Activated naive CD4-positive, alpha-beta T cell treated with anti-CD3 and anti-CD28 coated beads, Interleukin-2, amount 10 ng/mL, durations not matched to agents 7 days and 5 days (primary cell): ENCODE results near the gene DGKB.

Experiments used
- CTCF ChIA-PET: fragments of 350-600 bp; sonication (Branson Sonifier 250); formaldehyde crosslinking; loops from one replicate; lab custom pipeline; 2021; ENCODE audit warnings: antibody characterized with exemption; lab: Charles Lee
- DNase-seq: peaks from one replicate; pipeline ENCODE4 v3.0.0-alpha.2; 2020
- H3K27ac Mint-ChIP-seq: one replicate; pipeline ENCODE4 v1.8.0; 2021; ENCODE audit warnings: mild to moderate bottlenecking, moderate library complexity, mixed read lengths
- H3K27me3 Mint-ChIP-seq: one replicate; pipeline ENCODE4 v1.8.0; 2021; ENCODE audit warnings: mild to moderate bottlenecking, mixed read lengths
- H3K36me3 Mint-ChIP-seq: one replicate; pipeline ENCODE4 v1.8.0; 2021; ENCODE audit warnings: mixed read lengths
- H3K4me1 Mint-ChIP-seq: one replicate; pipeline ENCODE4 v1.8.0; 2021; ENCODE audit warnings: mixed read lengths
- H3K4me3 Mint-ChIP-seq: one replicate; pipeline ENCODE4 v1.8.0; 2021; ENCODE audit warnings: mild to moderate bottlenecking, moderate library complexity, mixed read lengths
- H3K9me3 Mint-ChIP-seq: one replicate; pipeline ENCODE4 v1.8.0; 2021; ENCODE audit warnings: mixed read lengths

The DGKB gene

GRCh38 chr7:14745076-14745475 is 157.5 kb downstream of the DGKB start:
- no peaks in the 10 kb centered on the region for H3K27me3 Mint-ChIP-seq
- CTCF ChIA-PET: no interaction called here

GRCh38 chr7:14740606-14741005 is 161.9 kb downstream of the DGKB start:
- no peaks in the 10 kb centered on the region for H3K4me1 Mint-ChIP-seq
- CTCF ChIA-PET: no interaction called here

More at GRCh38 chr7:14745076-14745475, 157.5 kb downstream of the DGKB start:
- H3K4me3 Mint-ChIP-seq: no peak overlapping the region
- peaks cover 14% of the 10 kb centered on the region for H3K9me3 Mint-ChIP-seq
- no peaks in the 10 kb centered on the region for H3K4me1 Mint-ChIP-seq
- no peak for DNase-seq
- no peak overlapping the region for H3K27ac Mint-ChIP-seq
- H3K36me3 Mint-ChIP-seq: no peaks in the 10 kb centered on the region

GRCh38 chr7:14739841-14740185 is 162.7 kb downstream of the DGKB start:
- peaks cover 15% of the 10 kb centered on the region for H3K9me3 Mint-ChIP-seq
- no peak overlapping the region for H3K4me3 Mint-ChIP-seq
- no peaks in the 10 kb centered on the region for H3K4me1 Mint-ChIP-seq
- H3K36me3 Mint-ChIP-seq: no peaks in the 10 kb centered on the region
- H3K27me3 Mint-ChIP-seq: no peaks in the 10 kb centered on the region
- H3K27ac Mint-ChIP-seq: no peak overlapping the region
- CTCF ChIA-PET: no interaction called here
- no peak for DNase-seq

More at GRCh38 chr7:14740606-14741005, 161.9 kb downstream of the DGKB start:
- Mint-ChIP-seq H3K27ac (no peak overlapping the region), H3K36me3 (no peaks in the 10 kb centered on the region), H3K4me3 (no peak overlapping the region), H3K9me3 (peaks cover 16% of the 10 kb centered on the region), H3K27me3 (no peaks in the 10 kb centered on the region)
- no peak for DNase-seq

- CTCF ChIA-PET: no interaction called here
- Mint-ChIP-seq H3K4me3 (no peak overlapping the region), H3K36me3 (no peaks in the 10 kb centered on the region)
These were observed 163.2 kb downstream of the DGKB start for GRCh38 chr7:14739168-14739840.

DNA sequence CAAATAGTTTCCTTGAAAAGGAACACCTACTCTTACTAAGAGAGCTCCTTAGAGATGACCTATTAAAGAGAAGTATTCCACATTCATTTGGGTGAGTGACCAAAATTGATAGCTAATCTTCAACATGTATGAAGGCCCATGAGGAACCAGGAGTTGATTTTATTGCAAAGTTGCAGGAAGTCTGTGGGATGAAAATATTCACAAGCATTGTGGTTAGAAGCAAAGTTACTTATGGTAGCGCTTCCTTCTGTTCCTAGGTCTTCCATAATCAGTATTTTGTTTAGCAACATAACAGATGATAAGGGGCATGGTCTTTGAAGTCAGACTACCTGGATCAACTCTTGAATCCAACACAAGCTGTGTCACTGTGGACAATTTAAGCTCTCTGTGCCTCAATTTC is 164.5 kb downstream of the DGKB start:
- DNase-seq: no peak
- H3K36me3 Mint-ChIP-seq: no peaks in the 10 kb centered on the region
- no peaks in the 10 kb centered on the region for H3K27me3 Mint-ChIP-seq
- CTCF ChIA-PET: interaction anchor here (0.9 kb wide), 1 partner anchor 13 kb away, joined by 4 read pairs; no protein-coding TSS in a partner anchor
- no peak overlapping the region for H3K4me3 Mint-ChIP-seq
- no peaks in the 10 kb centered on the region for H3K4me1 Mint-ChIP-seq
- H3K27ac Mint-ChIP-seq: no peak overlapping the region
- H3K9me3 Mint-ChIP-seq: peaks cover 11% of the 10 kb centered on the region

More at GRCh38 chr7:14739168-14739840, 163.2 kb downstream of the DGKB start:
- H3K27me3 Mint-ChIP-seq: no peaks in the 10 kb centered on the region
- peaks cover 15% of the 10 kb centered on the region for H3K9me3 Mint-ChIP-seq
- no peak for DNase-seq
- H3K27ac Mint-ChIP-seq: no peak overlapping the region
- no peaks in the 10 kb centered on the region for H3K4me1 Mint-ChIP-seq

- DNase-seq: no peak
- H3K9me3 Mint-ChIP-seq: peaks cover 6% of the 10 kb centered on the region
- no peaks in the 10 kb centered on the region for H3K27me3 Mint-ChIP-seq
- CTCF ChIA-PET: interaction anchor here (0.7 kb wide), 1 partner anchor 34 kb away, joined by 3 read pairs; no protein-coding TSS in a partner anchor
- no peak overlapping the region for H3K27ac Mint-ChIP-seq
- no peak overlapping the region for H3K4me3 Mint-ChIP-seq
- H3K36me3 Mint-ChIP-seq: no peaks in the 10 kb centered on the region
- H3K4me1 Mint-ChIP-seq: no peaks in the 10 kb centered on the region
These were observed 167.7 kb downstream of the DGKB start for GRCh38 chr7:14734839-14735321.

- H3K9me3 Mint-ChIP-seq: no peaks in the 10 kb centered on the region
- no peaks in the 10 kb centered on the region for H3K4me1 Mint-ChIP-seq
- CTCF ChIA-PET: no interaction called here
- no peak overlapping the region for H3K4me3 Mint-ChIP-seq
- H3K27me3 Mint-ChIP-seq: no peaks in the 10 kb centered on the region
- no peaks in the 10 kb centered on the region for H3K36me3 Mint-ChIP-seq
- DNase-seq: no peak
- H3K27ac Mint-ChIP-seq: no peak overlapping the region
These were observed 181.8 kb downstream of the DGKB start for GRCh38 chr7:14720785-14721184.

GRCh38 chr7:14717816-14718215 is 184.7 kb downstream of the DGKB start:
- Mint-ChIP-seq H3K36me3 (no peaks in the 10 kb centered on the region), H3K27me3 (no peaks in the 10 kb centered on the region), H3K27ac (no peak overlapping the region), H3K4me3 (no peak overlapping the region), H3K9me3 (no peaks in the 10 kb centered on the region), H3K4me1 (no peaks in the 10 kb centered on the region)
- no peak for DNase-seq
- CTCF ChIA-PET: no interaction called here

GRCh38 chr7:14717169-14717568 is 185.4 kb downstream of the DGKB start:
- CTCF ChIA-PET: no interaction called here
- Mint-ChIP-seq H3K27me3 (no peaks in the 10 kb centered on the region), H3K4me3 (no peak overlapping the region), H3K27ac (no peak overlapping the region), H3K36me3 (no peaks in the 10 kb centered on the region), H3K9me3 (no peaks in the 10 kb centered on the region), H3K4me1 (no peaks in the 10 kb centered on the region)
- DNase-seq: no peak

DNA sequence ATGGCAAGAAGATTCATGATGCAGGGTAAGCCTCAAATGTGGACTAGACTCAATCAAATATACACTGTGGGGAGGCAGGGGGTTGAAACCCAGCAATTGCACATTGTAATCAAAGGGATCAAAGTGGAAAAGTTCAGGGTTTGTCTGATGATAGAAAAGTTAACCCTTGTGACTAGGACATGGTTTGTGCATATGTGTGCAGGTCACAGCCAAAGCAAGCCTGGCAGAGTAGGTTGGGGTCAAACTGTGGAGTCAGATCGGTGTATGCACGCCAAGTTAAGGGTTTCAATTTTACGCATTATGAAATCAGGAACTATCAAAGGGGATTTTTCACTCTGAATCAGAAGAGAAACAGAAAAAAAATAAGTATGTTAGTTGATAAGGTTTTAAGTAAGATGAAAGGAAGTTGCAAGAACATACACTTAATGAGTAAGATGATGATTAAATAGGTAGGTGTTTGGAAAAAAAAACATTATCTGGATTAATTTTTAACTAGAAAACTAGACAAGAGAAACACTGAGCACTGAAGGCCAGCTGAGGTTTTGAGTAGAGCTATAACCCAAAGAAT is 188.3 kb downstream of the DGKB start:
- CTCF ChIA-PET: no interaction called here
- no peak overlapping the region for H3K4me3 Mint-ChIP-seq
- no peak overlapping the region for H3K27ac Mint-ChIP-seq
- no peaks in the 10 kb centered on the region for H3K27me3 Mint-ChIP-seq
- H3K4me1 Mint-ChIP-seq: no peaks in the 10 kb centered on the region
- H3K36me3 Mint-ChIP-seq: no peaks in the 10 kb centered on the region
- no peaks in the 10 kb centered on the region for H3K9me3 Mint-ChIP-seq
- no peak for DNase-seq

- no peaks in the 10 kb centered on the region for H3K4me1 Mint-ChIP-seq
- H3K9me3 Mint-ChIP-seq: no peaks in the 10 kb centered on the region
- H3K27ac Mint-ChIP-seq: no peak overlapping the region
- H3K4me3 Mint-ChIP-seq: no peak overlapping the region
- CTCF ChIA-PET: interaction anchor here (1.0 kb wide), 1 partner anchor 318 kb away, joined by 3 read pairs; no protein-coding TSS in a partner anchor
- no peak for DNase-seq
- H3K36me3 Mint-ChIP-seq: no peaks in the 10 kb centered on the region
- H3K27me3 Mint-ChIP-seq: no peaks in the 10 kb centered on the region
These were observed 204.3 kb downstream of the DGKB start for GRCh38 chr7:14698239-14698638.

DNA sequence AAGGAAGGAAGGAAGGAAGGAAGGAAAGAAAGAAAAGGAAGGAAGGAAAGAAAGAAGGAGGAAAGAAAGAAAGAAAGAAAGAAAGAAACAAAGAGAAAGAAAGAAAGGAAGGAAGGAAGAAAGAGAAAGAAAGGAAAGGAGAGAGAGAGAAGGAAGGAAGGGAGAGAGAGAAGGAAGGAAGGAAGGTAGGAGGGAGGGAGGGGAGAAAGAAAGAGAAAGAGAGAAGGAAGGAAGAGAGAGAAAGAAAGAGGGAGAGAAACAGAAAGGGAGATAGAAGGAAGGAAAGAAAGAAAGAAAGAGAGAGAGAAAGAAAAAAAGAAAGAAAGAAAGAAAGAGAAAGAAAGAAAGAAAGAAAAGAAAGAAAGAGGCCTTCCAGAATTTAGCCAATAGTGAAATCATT is 204.9 kb downstream of the DGKB start:
- DNase-seq: no peak
- Mint-ChIP-seq H3K27me3 (no peaks in the 10 kb centered on the region), H3K4me1 (no peaks in the 10 kb centered on the region), H3K36me3 (no peaks in the 10 kb centered on the region), H3K4me3 (no peak overlapping the region), H3K9me3 (no peaks in the 10 kb centered on the region), H3K27ac (no peak overlapping the region)
- CTCF ChIA-PET: interaction anchor here (1.0 kb wide), 1 partner anchor 318 kb away, joined by 3 read pairs; no protein-coding TSS in a partner anchor

GRCh38 chr7:14691597-14692203 is 210.9 kb downstream of the DGKB start:
- Mint-ChIP-seq H3K9me3 (no peaks in the 10 kb centered on the region), H3K4me1 (no peaks in the 10 kb centered on the region), H3K27ac (no peak overlapping the region), H3K27me3 (no peaks in the 10 kb centered on the region), H3K36me3 (no peaks in the 10 kb centered on the region), H3K4me3 (no peak overlapping the region)
- CTCF ChIA-PET: interaction anchor here (0.8 to 1.6 kb wide), 8 partner anchors 9 to 1416 kb away, joined by 3 to 5 read pairs (median 4); no protein-coding TSS in a partner anchor
- peak; percentile 44 for DNase-seq

DNA sequence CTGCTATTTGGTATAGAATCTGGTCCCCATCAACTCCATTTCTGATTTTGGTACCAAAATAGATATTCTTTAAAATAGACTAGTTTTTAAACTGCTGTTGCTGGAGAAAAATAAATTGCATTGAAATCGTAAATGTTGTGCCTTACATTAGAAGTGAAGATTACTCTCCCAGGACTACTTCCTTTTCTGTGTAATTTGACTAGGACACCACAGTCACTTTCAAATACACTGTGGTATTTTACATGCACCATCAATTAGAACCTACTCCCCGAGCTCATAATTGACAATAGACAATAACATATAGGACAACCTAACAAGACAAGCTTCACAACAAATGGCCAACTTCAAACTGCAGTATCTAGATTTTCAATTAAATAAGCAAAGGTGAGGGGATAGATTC is 211.5 kb downstream of the DGKB start:
- Mint-ChIP-seq H3K9me3 (no peaks in the 10 kb centered on the region), H3K4me1 (no peaks in the 10 kb centered on the region), H3K27me3 (no peaks in the 10 kb centered on the region), H3K4me3 (no peak overlapping the region), H3K36me3 (no peaks in the 10 kb centered on the region), H3K27ac (no peak overlapping the region)
- CTCF ChIA-PET: interaction anchor here (0.9 to 1.6 kb wide), 7 partner anchors 9 to 1415 kb away, joined by 3 to 5 read pairs (median 3); no protein-coding TSS in a partner anchor
- no peak for DNase-seq
